Gastroesophageal sphincter (tissue), 4 donors: Measurements from ENCODE around the gene MLXIP. TPM values are rescaled to one million over a fixed set of nuclear protein-coding genes. Genes with fewer than 3 reads are reported as not detected.

Experiments used
- ATAC-seq: fragments of 150-250 bp; one replicate; pipeline ENCODE4 v1.9.1; 2016; ENCODE audit warnings: mild to moderate bottlenecking, moderate library complexity
- H3K27ac ChIP-seq, 4 donors: fragments of 200-600 bp; sonication (generic) in 3 of 4; 1 replicate in 3 of 4; 2 replicates in 1 of 4; pipeline ENCODE4 v1.5.1; 2016 to 2019
- H3K27me3 ChIP-seq: fragments of 200-600 bp; sonication (generic); one replicate; pipeline ENCODE4 v1.5.1; 2019
- H3K36me3 ChIP-seq, 2 donors: fragments of 200-600 bp; sonication (generic); one replicate each; pipeline ENCODE4 v1.5.1; 2019; ENCODE audit warnings: control low read depth in 1 of 2
- H3K4me1 ChIP-seq, 3 donors: fragments of 200-600 bp; sonication (generic); 1 replicate in 2 of 3; 2 replicates in 1 of 3; pipeline ENCODE4 v1.5.1; 2016 to 2019; ENCODE audit warnings: control low read depth in 2 of 3
- H3K4me3 ChIP-seq, 2 donors: fragments of 200-600 bp; sonication (generic); one replicate each; pipeline ENCODE4 v1.5.1; 2019; ENCODE audit warnings: mild to moderate bottlenecking in 1 of 2, moderate library complexity in 1 of 2
- H3K9me3 ChIP-seq, 3 donors: fragments of 200-600 bp; sonication (generic); one replicate each; pipeline ENCODE4 v1.5.1; 2017 to 2019; ENCODE audit warnings: control low read depth in 2 of 3
- CTCF ChIP-seq, 4 experiments: fragments of 200-600 bp in 2 of 4; fragments of 450-650 bp in 2 of 4; sonication (generic) in 1 of 4; IDR thresholded peaks; one replicate each; pipeline ENCODE4 v1.5.1; 2017 to 2019; ENCODE audit warnings: antibody characterized with exemption in 4 of 4, mild to moderate bottlenecking in 2 of 4, moderate library complexity in 2 of 4
- EP300 ChIP-seq: sonication (generic); formaldehyde crosslinking; IDR thresholded peaks from one replicate; pipeline ENCODE4 v1.6.1; 2017; ENCODE audit warnings: antibody characterized with exemption, mild to moderate bottlenecking
- POLR2A ChIP-seq, 2 donors: fragments of 450-650 bp; IDR thresholded peaks; one replicate each; pipeline ENCODE4 v1.6.1; 2017; ENCODE audit warnings: antibody characterized with exemption in 2 of 2, mild to moderate bottlenecking in 2 of 2, moderate library complexity in 1 of 2
- POLR2AphosphoS5 ChIP-seq: sonication (generic); formaldehyde crosslinking; IDR thresholded peaks from one replicate; pipeline ENCODE4 v1.6.1; 2017; ENCODE audit warnings: antibody characterized with exemption
- WGBS, 2 donors: methylation state at CpG; one replicate each; pipeline ENCODE4 v1.1.5; 2018; ENCODE audit warnings: low coverage in 1 of 2; 5-methylcytosine and 5-hydroxymethylcytosine counted together
- total RNA-seq, 4 donors: library from RNA; depleted of rRNA; stranded (reverse); fragments of >200 nt; gene quantifications; one replicate each; pipeline ENCODE4 v1.1.0, GENCODE V29; 2016

MLXIP gene
- total RNA-seq, 4 donors from 2014 or later = 28.8 to 87.4 (median 54.9) TPM

- H3K4me1 ChIP-seq = peaks cover 0 to 89% (median 21%) of the 10 kb centered on the region in 3 donors
- H3K27ac ChIP-seq = peak overlapping the region in 2 of 4 donors; percentile 29 to 36
- no peaks in the 10 kb centered on the region for H3K27me3 ChIP-seq
- WGBS, 2 donors = 58 to 70% methylated on average over 2 of the region's 6 CpGs
- ATAC-seq = no peak
- H3K4me3 ChIP-seq = no peak overlapping the region
- H3K9me3 ChIP-seq = no peaks in the 10 kb centered on the region
- TF ChIP-seq CTCF (IDR thresholded peaks at IDR 0.05) (no peak), POLR2AphosphoS5 (no peak), POLR2A (IDR thresholded peaks at IDR 0.05) (no peak), EP300 (no peak)
- H3K36me3 ChIP-seq = peaks cover 0 to 4% of the 10 kb centered on the region in 2 donors
Measured at GRCh38 chr12:122121745-122122144, 43.2 kb downstream of the MLXIP start.

- peak; percentile 78 to 82 (median 79) for TF ChIP-seq CTCF (IDR thresholded peaks at IDR 0.05)
- TF ChIP-seq POLR2AphosphoS5 = no peak
- Histone ChIP-seq H3K9me3 (no peaks in the 10 kb centered on the region), H3K27ac (peak overlapping the region in 2 of 4 donors; percentile 30 to 47), H3K4me1 (peaks cover 0 to 86% (median 21%) of the 10 kb centered on the region in 3 donors), H3K36me3 (peaks cover 0 to 13% of the 10 kb centered on the region in 2 donors), H3K27me3 (no peaks in the 10 kb centered on the region), H3K4me3 (no peak overlapping the region)
- WGBS, 2 donors = 28 to 39% methylated on average over 3 to 4 of the region's 22 CpGs
- ATAC-seq = peak; percentile 52
Measured at GRCh38 chr12:122123051-122123760, 44.6 kb downstream of the MLXIP start.

- no peaks in the 10 kb centered on the region for H3K27me3 ChIP-seq
- peaks cover 0 to 81% (median 21%) of the 10 kb centered on the region in 3 donors for H3K4me1 ChIP-seq
- WGBS, 2 donors = 50% methylated on average over 2 of the region's 9 CpGs; no CpG with 5 or more reads in 1 of the 2 donors
Measured at GRCh38 chr12:122123761-122124145, 45.2 kb downstream of the MLXIP start.

GRCh38 chr12:122124370-122124769 lies 45.8 kb downstream of the MLXIP start:
- no peak for ATAC-seq
- peaks cover 0 to 81% (median 21%) of the 10 kb centered on the region in 3 donors for H3K4me1 ChIP-seq
- H3K9me3 ChIP-seq = no peaks in the 10 kb centered on the region
- no peaks in the 10 kb centered on the region for H3K27me3 ChIP-seq
- H3K27ac ChIP-seq = no peak overlapping the region
- peaks cover 0 to 24% of the 10 kb centered on the region in 2 donors for H3K36me3 ChIP-seq
- TF ChIP-seq CTCF (IDR thresholded peaks at IDR 0.05) (no peak), POLR2A (IDR thresholded peaks at IDR 0.05) (no peak), POLR2AphosphoS5 (no peak), EP300 (no peak)
- WGBS, 2 donors = 20 to 58% methylated on average over 1 to 4 of the region's 14 CpGs
- H3K4me3 ChIP-seq = no peak overlapping the region

More at GRCh38 chr12:122123761-122124145, 45.2 kb downstream of the MLXIP start:
- no peaks in the 10 kb centered on the region for H3K9me3 ChIP-seq
- no peak overlapping the region for H3K4me3 ChIP-seq
- TF ChIP-seq POLR2AphosphoS5 = no peak
- no peak for TF ChIP-seq CTCF (IDR thresholded peaks at IDR 0.05)
- TF ChIP-seq POLR2A (IDR thresholded peaks at IDR 0.05) = no peak
- no peak for TF ChIP-seq EP300
- H3K36me3 ChIP-seq = peaks cover 0 to 18% of the 10 kb centered on the region in 2 donors
- H3K27ac ChIP-seq = peak overlapping the region in 2 of 4 donors; percentile 30 to 47
- peak; percentile 2 for ATAC-seq
